Caki2 (cell line): Measurements from ENCODE around the gene USP11. TPM values are rescaled to one million over a fixed set of nuclear protein-coding genes. Genes with fewer than 3 reads are reported as not detected.
"Not testable (repeated sequence)": the region's sequence is repeated elsewhere in the genome, so short reads cannot be mapped to it uniquely, and the experiment has no call there.

Experiments used
- DNase-seq: peaks from one replicate; pipeline ENCODE4 v3.0.0-alpha.2; 2015; ENCODE audit warnings: low read depth
- in situ Hi-C: cut with HindIII; loops from 2 replicates; pipeline ENCODE4 v1.10.0; 2016; ENCODE audit warnings: low sequenced_read_pairs, low pct_unique_long_range_greater_than_20kb, mixed read lengths
- total RNA-seq: library from RNA; depleted of rRNA; stranded (reverse); fragments of >200 nt; shearing (Covaris generic); gene quantifications from 2 replicates; pipeline ENCODE4 v1.2.3, GENCODE V29; 2014; ENCODE audit warnings: low replicate concordance; rRNA removed

USP11 gene
- total RNA-seq, 1 experiment from 2014 or later, result 39.1 TPM

- DNase-seq, result no peak
- in situ Hi-C loops, result no loop called here
These were observed 45.9 kb downstream of the USP11 start for GRCh38 chrX:47278691-47279090.

DNA sequence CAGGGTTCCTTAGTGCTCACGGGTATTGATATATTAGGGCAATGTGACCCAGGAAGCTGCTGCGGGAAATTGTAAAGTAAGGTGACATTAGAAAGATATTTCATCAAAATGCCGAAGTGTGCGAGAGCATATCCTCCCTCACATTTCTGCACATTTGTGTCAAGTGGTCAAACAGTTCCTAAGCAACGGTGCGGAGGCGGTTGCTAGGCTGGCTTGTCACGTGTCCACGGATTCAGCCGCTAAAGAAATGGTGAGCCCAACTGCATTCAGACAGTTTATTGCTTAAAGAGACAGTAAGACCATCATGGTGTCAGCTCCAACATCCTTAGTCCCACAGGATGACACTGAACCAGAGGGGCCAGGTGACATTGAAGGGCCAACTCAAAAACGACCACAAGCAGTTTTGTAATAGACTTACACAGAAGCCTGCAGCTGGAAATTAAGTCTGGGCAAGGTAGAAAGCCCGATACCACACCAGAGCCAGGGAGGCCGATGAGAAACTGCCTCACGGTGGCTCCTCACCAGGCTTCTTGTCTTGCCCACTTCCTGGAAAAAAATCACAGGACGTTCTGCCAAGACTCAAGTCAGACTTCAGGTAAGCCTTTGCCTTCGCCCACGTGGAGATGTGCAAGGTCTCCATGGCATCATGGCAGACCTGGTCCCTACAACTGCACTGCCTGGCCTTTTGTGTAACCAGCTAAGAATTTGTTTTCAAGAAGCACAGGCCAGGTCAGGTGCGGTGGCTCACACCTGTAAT is 50.4 kb downstream of the USP11 start:
- no peak for DNase-seq
- in situ Hi-C loops, result no loop called here

DNA sequence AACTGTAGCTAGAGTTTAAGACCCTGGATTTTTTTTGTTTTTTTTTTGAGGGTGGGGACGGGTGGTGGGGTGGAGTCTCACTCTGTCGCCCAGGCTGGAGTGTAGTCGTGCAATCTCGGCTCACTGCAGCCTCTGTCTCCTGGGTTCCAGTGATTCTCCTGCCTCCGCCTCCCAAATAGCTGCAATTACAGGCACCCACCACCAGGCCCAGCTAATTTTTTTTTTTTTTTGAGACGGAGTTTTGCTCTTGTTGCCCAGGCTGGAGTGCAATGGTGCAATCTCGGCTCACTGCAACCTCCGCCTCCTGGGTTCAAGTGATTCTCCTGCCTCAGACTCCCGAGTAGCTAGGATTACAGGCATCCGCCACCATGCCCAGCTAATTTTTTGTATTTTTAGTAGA is 51.8 kb downstream of the USP11 start:
- in situ Hi-C loops, DNase-seq: not testable (repeated sequence)

DNA sequence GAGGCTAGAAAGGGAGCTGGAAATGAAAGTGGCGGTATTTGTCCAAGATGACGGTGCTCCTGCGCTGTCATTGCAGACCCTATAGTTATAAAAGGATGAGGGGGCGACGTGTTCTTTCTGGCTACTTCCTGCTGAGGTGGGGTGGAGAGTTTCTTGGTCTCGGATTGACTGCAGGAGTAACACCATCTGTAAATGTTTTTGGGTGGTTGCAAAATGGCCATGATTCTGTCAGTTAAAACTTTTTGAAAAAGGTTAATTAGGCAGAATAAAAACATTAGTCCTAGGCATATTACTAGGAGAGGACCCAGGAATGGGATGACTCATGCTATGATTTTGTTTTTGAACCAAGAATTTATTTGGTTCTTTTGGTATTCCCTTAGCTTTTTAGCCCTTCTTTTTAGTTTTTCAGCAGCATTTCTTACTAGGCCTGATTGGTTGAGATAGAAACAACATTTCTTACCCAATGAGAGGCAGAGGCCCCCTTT is 53.1 kb downstream of the USP11 start:
- no peak for DNase-seq
- in situ Hi-C loops, result no loop called here

DNA sequence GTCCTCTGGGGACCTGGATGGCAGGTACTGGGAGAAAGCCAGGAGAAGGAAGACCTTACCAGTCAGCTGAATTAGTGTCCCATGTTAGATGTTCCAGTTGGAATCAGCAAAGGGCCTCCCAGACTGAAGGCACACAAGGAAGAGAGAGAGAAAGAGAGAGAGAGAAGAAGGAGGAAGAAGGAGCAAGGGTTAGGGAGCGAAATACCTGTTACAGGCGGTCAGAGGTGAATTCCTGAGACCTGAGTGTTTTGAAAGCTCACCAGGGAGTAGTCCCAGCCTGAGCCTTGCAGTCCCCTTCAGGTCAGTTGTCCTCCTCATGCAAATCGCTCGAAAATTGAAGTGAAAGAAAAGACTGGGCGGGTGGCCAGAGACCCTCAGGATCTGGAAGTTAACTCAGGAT is 60.3 kb downstream of the USP11 start:
- no peak for DNase-seq
- in situ Hi-C loops, result no loop called here

- DNase-seq, result no peak
- in situ Hi-C loops, result no loop called here
These were observed 64.1 kb downstream of the USP11 start for GRCh38 chrX:47296766-47297365.

GRCh38 chrX:47297874-47298273 is 65.1 kb downstream of the USP11 start:
- in situ Hi-C loops, result no loop called here
- DNase-seq, result peak; percentile 45

Other genes with a start within 250 kb of the USP11 start
- not detected in 2 replicates for gene RGN, start 154.6 kb upstream of the USP11 start, total RNA-seq
- 92.9 and 154 TPM in 2 replicates for gene NDUFB11, start 88.3 kb upstream of the USP11 start, total RNA-seq
- gene RBM10, start 87.8 kb upstream of the USP11 start, total RNA-seq, result 27.4 and 38.0 TPM in 2 replicates
- 67.5 and 88.3 TPM in 2 replicates for gene UBA1, start 39.2 kb upstream of the USP11 start, total RNA-seq
- gene CDK16, start 14.3 kb upstream of the USP11 start, total RNA-seq, result 78.8 and 104 TPM in 2 replicates
- gene ZNF157, start 137.6 kb downstream of the USP11 start, total RNA-seq, result not detected in 2 replicates